Activated effector memory CD4-positive, alpha-beta T cell treated with Interleukin-2 at 50 U/mL for 16 hours (primary cell): Measurements from ENCODE around the gene DDX19B.
"Not testable (repeated sequence)": the region's sequence is repeated elsewhere in the genome, so short reads cannot be mapped to it uniquely, and the experiment has no call there.

Source experiments
- DNase-seq: peaks from one replicate; pipeline ENCODE4 v3.0.0-alpha.2; 2020

DDX19B gene

GRCh38 chr16:70289229-70290094, 9.5 kb upstream of the DDX19B start, which contains the start of gene AARS1:
TSS of gene AARS1 (minus strand) at chr16:70289506. CDS start at chr16:70282763, 6,743 bp downstream.
- DNase-seq = peak; percentile 91

GRCh38 chr16:70290949-70291519, 8.0 kb upstream of the DDX19B start:
- no peak for DNase-seq

GRCh38 chr16:70292148-70292547, 6.8 kb upstream of the DDX19B start:
- DNase-seq = not testable (repeated sequence)

GRCh38 chr16:70294385-70295025, 4.5 kb upstream of the DDX19B start:
- no peak for DNase-seq

GRCh38 chr16:70295634-70296033, 3.4 kb upstream of the DDX19B start:
- DNase-seq = no peak

- DNase-seq = no peak
These were observed 2.1 kb downstream of the DDX19B start for GRCh38 chr16:70301121-70301520.

GRCh38 chr16:70302745-70303144, 3.8 kb downstream of the DDX19B start:
- no peak for DNase-seq

- no peak for DNase-seq
These were observed 6.0 kb downstream of the DDX19B start for GRCh38 chr16:70304892-70305448.

- DNase-seq = no peak
These were observed 7.9 kb downstream of the DDX19B start for GRCh38 chr16:70306880-70307279.

GRCh38 chr16:70307726-70308125, 8.7 kb downstream of the DDX19B start:
- not testable (repeated sequence) for DNase-seq

- DNase-seq = no peak
These were observed 21.1 kb downstream of the DDX19B start for GRCh38 chr16:70320121-70320520.

- DNase-seq = no peak
These were observed 26.2 kb downstream of the DDX19B start for GRCh38 chr16:70324998-70325747.

- DNase-seq = no peak
These were observed 32.1 kb downstream of the DDX19B start for GRCh38 chr16:70331091-70331490.

GRCh38 chr16:70331588-70332358, 32.8 kb downstream of the DDX19B start:
- DNase-seq = no peak

- not testable (repeated sequence) for DNase-seq
These were observed 33.7 kb downstream of the DDX19B start for GRCh38 chr16:70332728-70333127.

- no peak for DNase-seq
These were observed 38.8 kb downstream of the DDX19B start for GRCh38 chr16:70337814-70338213.

GRCh38 chr16:70341600-70341999, 42.6 kb downstream of the DDX19B start:
- DNase-seq = no peak

- DNase-seq = no peak
These were observed 43.0 kb downstream of the DDX19B start for GRCh38 chr16:70342016-70342415.

- no peak for DNase-seq
These were observed 46.9 kb downstream of the DDX19B start for GRCh38 chr16:70345840-70346239.

- DNase-seq = no peak
These were observed 50.0 kb downstream of the DDX19B start for GRCh38 chr16:70348991-70349390.

GRCh38 chr16:70349783-70350182, 50.8 kb downstream of the DDX19B start:
- DNase-seq = no peak

- DNase-seq = no peak
These were observed 60.6 kb downstream of the DDX19B start for GRCh38 chr16:70359552-70359951.
